Activated T-helper 1 cell treated with anti-CD3 and anti-CD28 coated beads, Interleukin-12 subunit alpha, Interleukin-12 subunit beta, Interleukin-2, Interleukin-4 antibody, amounts not matched to agents 30 ng/mL and 10 ng/mL and 1 ng/mL, durations not matched to agents 14 hours and 24 hours and 36 hours (primary cell): ENCODE measurements around the gene CCDC171. TPM values are rescaled to one million over a fixed set of nuclear protein-coding genes. Genes with fewer than 3 reads are reported as not detected.
A peak's percentile ranks its signal among the peaks of the same experiment; 100 is the strongest.

Experiments
- DNase-seq: peaks from one replicate; pipeline ENCODE4 v3.0.0; 2021; ENCODE audit warnings: low spot score
- H3K27ac Mint-ChIP-seq: one replicate; pipeline ENCODE4 v1.8.0; 2021; ENCODE audit warnings: mild to moderate bottlenecking, mixed read lengths
- H3K27me3 Mint-ChIP-seq: one replicate; pipeline ENCODE4 v1.8.0; 2022; ENCODE audit warnings: mild to moderate bottlenecking, moderate library complexity, mixed read lengths; ENCODE audit not compliant: insufficient read depth
- H3K36me3 Mint-ChIP-seq: one replicate; pipeline ENCODE4 v1.8.0; 2021; ENCODE audit warnings: low read depth, mixed read lengths
- H3K4me1 Mint-ChIP-seq: one replicate; pipeline ENCODE4 v1.8.0; 2021; ENCODE audit warnings: low read depth, mixed read lengths
- H3K4me3 Mint-ChIP-seq: one replicate; pipeline ENCODE4 v1.8.0; 2021; ENCODE audit warnings: mild to moderate bottlenecking, moderate library complexity, mixed read lengths
- H3K9me3 Mint-ChIP-seq: one replicate; pipeline ENCODE4 v1.8.0; 2021; ENCODE audit warnings: mixed read lengths
- intact Hi-C: fragments of 100-400 bp; cut with micrococcal nuclease; formaldehyde crosslinking; loops from one replicate; pipeline ENCODE4 v1.15.1; 2024
- total RNA-seq: library from RNA; stranded (reverse); gene quantifications from 2 replicates; pipeline ENCODE4 v1.2.3, GENCODE V29; 2022

Gene CCDC171
- total RNA-seq = 1.4 and 2.0 TPM in 2 replicates

GRCh38 chr9:15552636-15553527 is at the start of gene CCDC171:
TSS of gene CCDC171 (plus strand) at chr9:15553043. CDS start at chr9:15564089, 11,046 bp downstream.
- DNase-seq = peak; percentile 84
- Mint-ChIP-seq H3K4me1 (peaks cover 20% of the 10 kb centered on the region), H3K36me3 (no peaks in the 10 kb centered on the region), H3K9me3 (no peaks in the 10 kb centered on the region), H3K4me3 (peak within 1 kb of the TSS; percentile 87), H3K27ac (peak within 1 kb of the TSS; percentile 75), H3K27me3 (peaks cover 25% of the 10 kb centered on the region)
- intact Hi-C loops = loop anchor here (1.0 to 2.0 kb wide), 6 partner anchors 42 to 1230 kb away; partner anchors contain the start of gene SNAPC3

- Mint-ChIP-seq H3K27me3 (peaks cover 4% of the 10 kb centered on the region), H3K4me3 (no peak overlapping the region), H3K4me1 (peaks cover 62% of the 10 kb centered on the region), H3K36me3 (peaks cover 52% of the 10 kb centered on the region), H3K27ac (no peak overlapping the region), H3K9me3 (no peaks in the 10 kb centered on the region)
- intact Hi-C loops = no loop called here
- no peak for DNase-seq
These were observed 46.9 kb upstream of the CCDC171 start for GRCh38 chr9:15505921-15506320.

- Mint-ChIP-seq H3K27ac (peak overlapping the region; percentile 97), H3K9me3 (no peaks in the 10 kb centered on the region), H3K27me3 (peaks cover 4% of the 10 kb centered on the region), H3K4me3 (peak overlapping the region; percentile 96), H3K36me3 (peaks cover 33% of the 10 kb centered on the region), H3K4me1 (peaks cover 56% of the 10 kb centered on the region)
- peak; percentile 51 for DNase-seq
- intact Hi-C loops = loop anchor here (2.0 to 5.0 kb wide), 5 partner anchors 23 to 298 kb away; no protein-coding TSS in a partner anchor
These were observed 42.7 kb upstream of the CCDC171 start for GRCh38 chr9:15509931-15510788.

DNA sequence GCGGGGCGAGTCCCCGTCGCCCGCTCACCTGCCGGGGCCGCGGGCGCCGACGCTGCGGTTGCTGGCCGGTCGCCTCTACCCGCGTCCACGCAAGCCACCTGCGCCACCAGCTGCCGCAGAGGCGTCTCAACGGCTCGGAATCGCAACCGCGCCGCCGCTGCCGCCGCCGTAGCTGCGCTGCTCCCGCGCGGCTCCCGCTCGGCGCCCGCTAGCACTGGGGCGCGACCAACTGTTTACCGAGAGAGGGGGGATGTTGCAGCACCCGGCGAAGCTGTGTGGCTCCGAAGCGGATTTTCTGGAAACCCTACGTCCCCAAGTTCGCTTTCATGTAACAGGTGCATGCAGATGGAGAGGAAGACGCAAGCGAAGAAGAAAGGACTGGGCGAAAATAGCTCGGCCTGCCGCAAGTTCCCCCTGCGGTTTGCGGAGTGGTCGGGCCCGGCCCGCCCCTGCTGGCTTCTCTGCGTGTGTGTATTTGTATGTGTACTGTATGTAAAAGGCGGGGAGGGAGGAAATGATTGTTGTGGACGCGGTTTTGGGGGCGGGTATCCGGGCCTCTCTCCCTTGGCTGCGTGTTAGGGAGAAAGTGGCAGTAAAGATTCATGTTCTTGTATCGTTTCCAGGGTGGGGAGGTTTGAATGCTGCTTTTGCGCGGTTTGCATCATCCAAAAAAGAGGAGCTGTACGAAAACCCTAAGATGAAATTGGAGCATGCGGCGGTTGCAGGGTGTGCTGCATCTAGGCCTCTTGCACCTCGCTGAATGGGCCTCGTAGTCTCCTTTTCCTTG is 41.9 kb upstream of the CCDC171 start, which contains the start of gene PSIP1:
Gene PSIP1, minus strand, starts transcription at position 182 of the 787 bp plus-strand sequence. CDS start 782 bp downstream, outside the sequence.
- peaks cover 28% of the 10 kb centered on the region for H3K36me3 Mint-ChIP-seq
- H3K9me3 Mint-ChIP-seq = no peaks in the 10 kb centered on the region
- H3K27me3 Mint-ChIP-seq = peaks cover 4% of the 10 kb centered on the region

DNA sequence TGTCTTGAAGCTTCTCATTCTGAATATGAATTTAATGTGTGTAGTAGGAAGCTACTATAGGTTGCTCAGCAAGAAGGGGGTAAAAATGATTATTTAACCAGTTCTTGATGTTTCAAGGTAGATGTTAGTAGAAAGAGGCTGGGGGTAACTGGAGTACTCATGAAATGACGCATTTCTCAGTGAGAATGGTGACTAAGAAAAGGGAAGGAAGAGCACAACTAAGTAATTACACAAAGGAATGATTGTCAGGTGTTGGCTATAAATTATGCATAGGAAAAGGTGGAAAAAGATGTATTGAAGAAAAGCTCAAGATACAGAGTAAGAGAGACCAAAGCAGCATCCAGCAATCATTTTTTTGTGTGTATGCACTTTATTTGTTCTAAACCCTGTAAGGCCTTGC is 40.6 kb upstream of the CCDC171 start:
- no peak for DNase-seq
- Mint-ChIP-seq H3K27ac (peak overlapping the region; percentile 1), H3K36me3 (peaks cover 16% of the 10 kb centered on the region), H3K4me3 (no peak overlapping the region), H3K4me1 (peaks cover 40% of the 10 kb centered on the region), H3K9me3 (no peaks in the 10 kb centered on the region), H3K27me3 (peaks cover 4% of the 10 kb centered on the region)
- intact Hi-C loops = loop anchor here (5.0 kb wide), 2 partner anchors 235 to 300 kb away; no protein-coding TSS in a partner anchor

More for the DNA sequence above, 41.9 kb upstream of the CCDC171 start, which contains the start of gene PSIP1:
- H3K4me1 Mint-ChIP-seq = peaks cover 52% of the 10 kb centered on the region
- peak; percentile 84 for DNase-seq
- intact Hi-C loops = loop anchor here (1.0 to 5.0 kb wide), 8 partner anchors 22 to 299 kb away; partner anchors contain the start of gene SNAPC3
- H3K27ac Mint-ChIP-seq = peak within 1 kb of the TSS; percentile 100
- H3K4me3 Mint-ChIP-seq = peak within 1 kb of the TSS; percentile 96

DNA sequence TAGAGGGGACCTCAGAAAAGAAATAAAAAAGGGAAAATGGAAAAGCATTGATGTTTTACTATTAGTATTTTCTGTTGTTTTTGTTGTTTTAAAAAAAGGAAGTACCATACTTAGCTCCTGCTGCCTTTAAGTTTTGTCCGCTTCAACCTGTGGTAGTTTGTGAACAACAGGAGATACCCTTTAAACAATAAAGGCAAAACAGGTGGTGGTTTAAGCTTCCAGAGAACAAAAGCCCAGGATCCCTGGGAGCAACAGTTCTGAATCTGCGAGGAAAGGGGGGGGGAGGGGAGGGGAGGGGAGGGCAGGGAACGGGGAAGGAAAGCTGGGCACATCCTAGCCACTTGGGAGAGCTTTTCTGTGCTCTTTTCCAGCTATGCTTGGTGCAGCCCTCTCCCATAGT is 40.0 kb upstream of the CCDC171 start:
- peaks cover 4% of the 10 kb centered on the region for H3K27me3 Mint-ChIP-seq
- DNase-seq = no peak
- no peak overlapping the region for H3K27ac Mint-ChIP-seq
- peaks cover 14% of the 10 kb centered on the region for H3K36me3 Mint-ChIP-seq
- no peaks in the 10 kb centered on the region for H3K9me3 Mint-ChIP-seq
- H3K4me3 Mint-ChIP-seq = no peak overlapping the region
- intact Hi-C loops = loop anchor here (5.0 kb wide), 2 partner anchors 236 to 301 kb away; no protein-coding TSS in a partner anchor
- H3K4me1 Mint-ChIP-seq = peaks cover 38% of the 10 kb centered on the region

- Mint-ChIP-seq H3K4me3 (no peak overlapping the region), H3K9me3 (no peaks in the 10 kb centered on the region), H3K27ac (no peak overlapping the region), H3K4me1 (peaks cover 34% of the 10 kb centered on the region), H3K36me3 (peaks cover 10% of the 10 kb centered on the region), H3K27me3 (peaks cover 4% of the 10 kb centered on the region)
- intact Hi-C loops = loop anchor here (5.0 kb wide), 2 partner anchors 236 to 301 kb away; no protein-coding TSS in a partner anchor
- DNase-seq = no peak
These were observed 39.5 kb upstream of the CCDC171 start for GRCh38 chr9:15513335-15513734.

- Mint-ChIP-seq H3K4me3 (no peak overlapping the region), H3K27ac (no peak overlapping the region), H3K9me3 (no peaks in the 10 kb centered on the region), H3K27me3 (peaks cover 12% of the 10 kb centered on the region), H3K36me3 (no peaks in the 10 kb centered on the region), H3K4me1 (no peaks in the 10 kb centered on the region)
- intact Hi-C loops = no loop called here
- no peak for DNase-seq
These were observed 33.0 kb upstream of the CCDC171 start for GRCh38 chr9:15519831-15520230.

- Mint-ChIP-seq H3K36me3 (no peaks in the 10 kb centered on the region), H3K27ac (no peak overlapping the region), H3K4me3 (no peak overlapping the region), H3K27me3 (peaks cover 13% of the 10 kb centered on the region), H3K9me3 (no peaks in the 10 kb centered on the region), H3K4me1 (no peaks in the 10 kb centered on the region)
- DNase-seq = no peak
- intact Hi-C loops = no loop called here
These were observed 31.6 kb upstream of the CCDC171 start for GRCh38 chr9:15521254-15521653.

- DNase-seq = no peak
- no peak overlapping the region for H3K4me3 Mint-ChIP-seq
- no peaks in the 10 kb centered on the region for H3K9me3 Mint-ChIP-seq
- H3K27ac Mint-ChIP-seq = no peak overlapping the region
- H3K4me1 Mint-ChIP-seq = no peaks in the 10 kb centered on the region
- no peaks in the 10 kb centered on the region for H3K36me3 Mint-ChIP-seq
- peaks cover 17% of the 10 kb centered on the region for H3K27me3 Mint-ChIP-seq
- intact Hi-C loops = no loop called here
These were observed 30.6 kb upstream of the CCDC171 start for GRCh38 chr9:15522130-15522755.

- H3K4me1 Mint-ChIP-seq = no peaks in the 10 kb centered on the region
- intact Hi-C loops = no loop called here
These were observed 27.9 kb upstream of the CCDC171 start for GRCh38 chr9:15524845-15525455.

More at GRCh38 chr9:15524845-15525455, 27.9 kb upstream of the CCDC171 start:
- H3K27me3 Mint-ChIP-seq = peaks cover 10% of the 10 kb centered on the region
- no peaks in the 10 kb centered on the region for H3K36me3 Mint-ChIP-seq
- no peaks in the 10 kb centered on the region for H3K9me3 Mint-ChIP-seq
- DNase-seq = no peak
- no peak overlapping the region for H3K27ac Mint-ChIP-seq
- no peak overlapping the region for H3K4me3 Mint-ChIP-seq
